AML-193 (cell line): ENCODE data around the gene TMEM225B.
"Not testable (repeated sequence)": the region's sequence is repeated elsewhere in the genome, so short reads cannot be mapped to it uniquely, and the experiment has no call there.

Experiments
- DNase-seq, 2 experiments: peaks; one replicate each; lab custom pipeline; 2025; lab: John Stamatoyannopoulos, UW

TMEM225B gene, protein sequence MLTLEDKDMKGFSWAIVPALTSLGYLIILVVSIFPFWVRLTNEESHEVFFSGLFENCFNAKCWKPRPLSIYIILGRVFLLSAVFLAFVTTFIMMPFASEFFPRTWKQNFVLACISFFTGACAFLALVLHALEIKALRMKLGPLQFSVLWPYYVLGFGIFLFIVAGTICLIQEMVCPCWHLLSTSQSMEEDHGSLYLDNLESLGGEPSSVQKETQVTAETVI

DNA sequence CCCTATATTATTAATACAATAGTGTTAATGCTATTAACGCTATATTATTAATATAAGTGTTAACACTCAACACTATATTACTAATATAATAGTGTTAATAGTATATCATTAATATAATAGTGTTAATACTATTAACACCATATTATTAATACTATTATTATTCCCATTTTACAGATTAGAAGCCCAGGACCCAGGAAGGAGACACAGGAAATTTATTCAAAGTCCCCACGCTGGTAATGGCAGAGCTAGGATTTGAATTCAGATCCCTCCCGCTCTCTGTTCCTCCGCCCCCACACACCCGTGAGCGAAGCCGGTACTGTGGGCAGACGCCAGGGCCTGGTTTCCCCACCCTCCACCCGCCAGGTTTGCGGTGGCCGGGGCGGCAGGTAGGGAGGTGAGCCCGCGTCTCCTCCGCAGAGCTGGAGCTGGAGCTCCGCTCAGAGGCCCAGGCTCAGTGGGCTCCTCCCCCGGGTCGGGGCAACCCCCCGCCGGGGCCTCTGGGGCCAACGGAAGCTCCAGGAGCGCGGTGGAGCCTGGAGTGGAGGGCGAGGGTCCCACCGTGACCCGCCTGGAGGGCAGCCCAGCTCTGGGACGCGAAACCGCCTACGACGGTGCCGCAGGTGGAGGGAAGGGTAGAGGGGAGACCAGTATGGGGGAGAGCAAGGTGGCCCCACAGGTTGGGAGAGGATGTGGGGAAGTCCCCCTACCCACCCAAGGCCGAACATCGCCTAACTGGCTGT lies at the start of gene TMEM225B:
TMEM225B (plus strand) TSS at position 506 of the 740 bp plus-strand sequence. CDS start 6,122 bp downstream, outside the sequence.
- no peak for DNase-seq

DNA sequence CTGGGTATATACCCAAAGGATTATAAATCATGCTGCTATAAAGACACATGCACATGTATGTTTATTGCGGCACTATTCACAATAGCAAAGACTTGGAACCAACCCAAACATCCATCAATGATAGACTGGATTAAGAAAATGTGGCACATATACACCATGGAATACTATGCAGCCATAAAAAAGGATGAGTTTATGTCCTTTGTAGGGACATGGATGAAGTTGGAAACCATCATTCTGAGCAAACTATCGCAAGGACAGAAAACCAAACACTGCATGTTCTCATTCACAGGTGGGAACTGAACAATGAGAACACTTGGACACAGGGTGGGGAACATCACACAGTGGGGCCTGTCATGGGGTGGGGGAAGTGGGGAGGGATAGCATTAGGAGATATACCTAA lies 48.5 kb upstream of the TMEM225B start:
- not testable (repeated sequence) for DNase-seq

DNA sequence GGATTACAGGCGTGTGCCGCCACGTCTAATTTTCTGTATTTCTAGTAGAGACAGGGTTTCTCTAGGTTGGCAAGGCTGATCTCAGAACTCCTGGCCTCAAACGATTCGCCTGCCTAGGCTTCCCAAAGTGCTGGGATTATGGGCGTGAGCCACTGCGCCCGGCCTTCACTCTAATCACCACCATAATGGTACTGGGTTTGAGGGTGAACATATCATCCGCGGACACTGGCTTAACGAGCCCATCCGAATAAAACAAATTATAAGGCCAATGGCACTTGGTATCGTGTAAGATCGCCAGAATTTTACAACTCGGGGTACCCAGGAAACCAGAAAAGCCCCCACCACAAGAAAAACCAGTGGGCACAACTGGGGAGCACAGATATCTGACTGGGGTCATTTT lies 46.7 kb upstream of the TMEM225B start:
- DNase-seq = no peak

DNA sequence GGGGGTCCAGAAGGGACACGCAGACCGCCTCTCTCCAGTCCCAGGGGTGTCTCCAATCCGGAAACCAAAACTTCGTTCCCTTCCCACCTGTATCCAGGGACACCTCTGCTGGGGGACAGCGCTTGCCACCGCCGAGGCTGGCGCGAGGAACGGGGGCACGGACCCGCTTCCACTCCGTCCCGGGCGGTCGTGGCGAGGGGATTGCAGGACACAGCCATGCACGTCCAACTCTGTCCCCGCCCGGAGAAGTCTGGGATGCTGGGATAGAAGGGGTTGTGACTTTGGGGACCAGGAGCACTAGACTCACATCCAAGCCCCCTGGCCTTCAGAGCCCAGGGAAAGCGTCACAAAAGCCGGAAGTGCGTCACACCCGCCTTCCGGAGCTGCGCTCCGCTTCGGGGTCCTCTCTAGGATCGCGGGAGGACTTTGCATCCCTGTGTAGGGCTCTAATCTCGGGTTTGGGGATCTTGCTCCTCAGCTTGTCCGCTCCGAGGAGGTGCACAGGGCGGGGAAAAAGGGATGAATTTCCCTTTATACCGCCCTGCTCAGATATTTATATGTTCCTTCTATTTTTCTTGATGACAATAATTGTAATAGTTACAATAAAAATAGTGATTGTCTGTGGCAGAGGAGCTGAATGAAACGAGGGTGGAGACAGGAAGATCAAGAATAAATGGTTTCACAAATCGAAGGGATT lies 46.2 kb upstream of the TMEM225B start, which contains the start of gene FAM200A:
FAM200A (minus strand) TSS at position 348 of the 697 bp plus-strand sequence. CDS start 3,707 bp downstream, outside the sequence.
- peak; percentile 61 for DNase-seq

DNA sequence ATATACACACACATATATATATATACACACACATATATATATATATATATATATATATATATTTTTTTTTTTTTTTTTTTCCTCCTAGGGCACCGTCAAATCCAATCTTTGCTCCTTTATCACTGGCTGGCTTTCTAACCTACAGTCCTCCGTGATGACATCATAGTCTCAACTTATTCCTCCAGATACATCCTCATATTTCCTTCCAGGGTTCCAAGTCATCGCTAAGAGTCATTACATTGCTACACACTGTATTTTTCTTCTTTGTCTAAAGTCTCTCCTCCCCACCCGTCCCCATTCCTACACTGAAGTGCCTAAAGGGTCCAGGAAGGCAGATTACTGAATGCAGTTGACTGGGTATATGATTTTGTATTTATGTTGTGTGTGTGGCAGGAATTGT lies 45.0 kb upstream of the TMEM225B start:
- no peak for DNase-seq

DNA sequence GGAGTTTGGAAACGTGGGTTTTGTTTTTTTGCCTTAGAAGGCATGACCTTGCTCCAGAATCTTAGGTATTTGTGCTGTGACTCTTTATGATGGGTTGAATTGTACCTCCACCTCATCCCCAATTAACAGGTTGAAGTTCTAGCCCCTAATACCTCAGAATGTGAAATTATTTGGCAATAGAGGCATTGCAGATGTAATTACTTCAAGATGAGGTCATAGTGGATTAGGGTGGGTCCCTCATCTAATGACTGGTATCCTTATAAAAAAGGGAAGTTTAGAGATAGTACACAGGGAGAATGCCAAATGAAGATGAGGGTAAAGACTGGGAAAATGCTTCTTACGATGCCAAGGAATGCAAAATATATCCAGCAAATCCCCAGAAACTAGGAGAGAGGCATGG lies 43.1 kb upstream of the TMEM225B start:
- no peak for DNase-seq

DNA sequence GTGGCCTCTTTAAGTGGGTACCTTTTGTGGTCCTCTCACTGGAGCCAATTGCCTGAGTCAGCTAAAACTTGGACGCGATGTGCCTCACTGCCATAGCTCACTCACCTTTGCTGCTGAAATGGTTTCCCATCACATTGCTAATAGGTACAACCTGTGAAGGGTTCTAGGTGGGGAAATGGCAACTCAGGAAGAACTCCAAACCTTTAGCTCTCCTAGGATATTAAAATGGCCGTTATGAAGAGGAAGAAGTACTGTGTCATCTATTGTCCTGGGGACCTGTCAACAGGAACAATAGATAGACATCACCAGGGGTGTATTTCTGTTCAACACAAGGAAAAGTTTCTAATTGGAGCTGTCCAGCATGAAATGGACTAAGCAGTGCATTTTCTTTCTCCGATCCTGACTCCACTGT lies 40.9 kb upstream of the TMEM225B start:
- no peak for DNase-seq

DNA sequence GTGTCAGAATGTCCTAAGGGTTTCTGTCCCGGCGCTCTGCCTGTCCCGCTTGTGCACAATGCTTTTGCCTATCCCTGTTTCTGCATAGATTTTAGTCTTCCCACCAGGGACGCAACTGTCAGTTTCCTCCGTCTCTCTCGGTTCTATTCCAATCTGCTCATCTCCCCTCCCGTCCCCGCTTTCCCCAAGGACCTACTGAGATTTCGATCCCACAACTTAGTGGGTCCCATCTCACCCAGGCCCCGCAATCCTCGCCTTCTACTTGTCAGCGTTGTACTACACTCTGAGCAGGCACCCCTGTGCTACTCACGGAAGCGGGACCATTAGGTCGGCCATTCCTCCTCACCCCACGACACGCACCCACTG lies 40.1 kb upstream of the TMEM225B start:
- DNase-seq = no peak

DNA sequence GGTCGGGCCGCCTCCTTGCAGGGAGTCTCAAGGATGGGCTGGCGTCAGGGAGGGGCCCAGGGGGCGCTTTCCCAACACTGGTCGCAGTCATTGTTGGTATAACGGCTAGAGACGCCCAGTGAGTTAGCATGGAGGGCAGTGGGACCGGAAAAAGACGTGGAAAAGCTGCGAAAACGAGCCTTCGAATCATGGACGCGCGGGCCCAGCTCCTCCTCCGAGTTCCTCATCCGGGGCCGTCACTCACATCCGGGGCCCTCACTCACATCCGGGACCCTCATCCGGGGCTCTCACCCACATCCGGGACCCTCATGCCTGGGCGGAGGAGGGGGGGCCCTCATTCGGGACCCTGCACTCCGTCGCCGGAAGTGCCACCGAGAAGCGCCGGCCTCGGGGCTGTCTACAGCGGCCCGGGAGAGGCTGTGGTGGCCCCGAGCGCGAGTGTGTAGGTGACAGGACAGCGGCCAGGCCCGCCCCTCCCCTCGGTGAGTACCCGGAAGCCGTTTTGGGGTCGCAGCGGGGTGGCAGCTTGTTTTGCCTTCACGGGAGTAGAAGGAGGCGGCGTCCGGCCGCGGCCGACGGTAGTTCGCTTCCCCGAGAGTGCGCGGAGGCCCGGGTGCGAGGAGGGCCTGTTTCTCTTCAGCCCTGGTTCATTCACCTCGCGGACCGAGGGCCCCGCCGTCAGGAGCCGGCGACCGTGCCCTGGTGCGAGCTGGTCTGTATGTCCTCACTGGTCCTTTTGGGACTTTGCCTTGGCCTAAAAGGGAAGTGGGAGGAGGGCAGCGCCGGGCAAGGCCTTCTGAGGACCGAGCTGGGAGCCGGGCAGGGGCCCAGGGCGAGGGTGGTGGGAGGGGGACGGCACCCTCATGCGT lies 39.5 kb upstream of the TMEM225B start, which contains the start of gene ZNF655:
ZNF655 (plus strand) TSS at position 337 of the 869 bp plus-strand sequence. CDS start 1,918 bp downstream, outside the sequence.
- peak; percentile 61 to 73 for DNase-seq

DNA sequence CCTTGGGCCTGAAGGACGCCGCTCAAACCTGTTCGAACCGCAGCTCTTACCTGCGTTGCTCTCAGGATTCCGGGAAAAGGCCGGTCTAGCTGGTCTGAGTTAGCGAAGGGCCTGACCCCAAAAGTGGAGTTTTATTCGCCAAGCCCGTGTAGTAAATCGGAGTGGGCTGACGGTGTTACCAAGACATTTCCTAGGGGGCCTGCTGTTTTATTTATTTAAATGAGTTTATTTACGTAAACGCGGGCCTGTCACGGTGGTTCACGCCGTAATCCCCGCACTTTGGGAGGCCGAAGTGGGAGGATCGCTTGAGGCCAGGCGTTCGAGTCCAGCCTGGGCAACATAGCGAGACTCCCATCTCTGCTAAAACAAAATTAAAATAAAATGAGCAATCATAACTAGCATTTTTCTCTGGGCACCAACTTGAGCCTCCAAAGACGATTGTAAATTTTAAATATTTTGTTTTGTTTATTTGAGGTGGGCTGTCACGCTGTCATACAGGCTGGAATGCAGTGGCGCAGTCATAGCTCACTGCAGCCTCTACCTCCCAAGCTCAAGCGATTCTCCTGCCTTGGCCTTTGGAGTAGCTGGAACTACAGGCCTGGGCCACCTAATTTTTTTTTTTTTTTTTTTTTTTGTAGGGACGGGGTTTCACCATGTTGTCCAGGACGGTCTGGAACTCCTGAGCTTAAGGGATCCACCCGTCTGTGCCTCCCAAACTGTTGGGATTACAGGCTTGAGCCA lies 38.7 kb upstream of the TMEM225B start:
- no peak for DNase-seq

DNA sequence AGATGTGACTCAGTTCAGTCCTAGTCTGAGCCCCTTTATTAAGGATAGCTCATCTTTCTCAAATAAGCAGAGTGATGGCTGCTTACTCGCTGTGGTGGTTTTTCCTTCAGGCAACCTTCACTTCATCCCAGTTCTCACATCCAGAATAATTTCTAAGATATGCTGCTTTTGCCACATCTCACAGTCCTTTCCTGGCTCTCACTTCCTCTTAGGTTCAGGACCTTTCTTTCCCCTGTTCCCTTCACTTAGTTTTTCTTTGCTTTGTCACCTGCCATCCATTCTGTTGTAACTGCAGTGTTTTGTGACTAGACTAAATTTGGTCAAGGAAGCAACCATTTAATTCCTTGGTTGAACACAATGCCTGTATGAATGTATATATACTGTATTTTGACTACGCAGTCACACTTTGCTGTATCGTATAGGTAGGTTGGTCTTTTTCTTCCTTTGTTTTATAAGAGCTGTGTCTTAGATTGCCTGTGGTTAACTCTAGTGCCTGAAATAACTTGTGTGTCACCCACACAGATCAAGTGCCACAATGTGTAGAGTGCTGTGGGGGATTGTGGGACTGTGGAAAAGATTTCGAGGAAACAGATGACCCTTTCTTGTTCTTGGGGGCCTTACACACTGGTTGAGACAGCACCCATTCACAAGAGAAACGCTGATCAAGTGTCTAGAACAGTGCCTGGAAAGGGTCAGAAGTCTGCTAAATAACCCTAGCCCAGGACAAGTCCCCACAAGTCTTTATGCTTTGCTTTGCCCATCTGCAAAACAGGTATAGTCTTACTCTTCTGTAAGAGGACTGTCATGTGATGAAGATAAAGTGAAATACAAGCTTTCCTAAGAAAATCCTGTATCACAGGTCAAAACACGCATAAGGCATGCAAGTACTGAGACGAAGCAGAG lies 37.0 kb upstream of the TMEM225B start:
- no peak for DNase-seq

DNA sequence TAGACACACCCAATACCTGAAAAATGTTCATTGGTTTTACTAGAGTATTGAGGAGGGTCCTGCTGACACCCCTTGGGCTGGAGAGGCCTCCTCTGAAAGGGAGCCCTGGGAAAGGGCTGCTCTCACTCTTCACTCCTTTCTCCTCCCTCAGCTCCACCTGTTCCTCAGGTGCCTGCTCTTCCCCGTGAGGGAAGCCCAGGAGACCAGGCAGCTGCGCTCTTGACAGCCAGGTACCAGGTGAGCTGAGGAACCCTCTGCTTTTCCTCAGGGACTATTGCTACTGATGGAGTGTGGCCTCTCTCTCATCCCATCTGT lies 36.4 kb upstream of the TMEM225B start:
- no peak for DNase-seq

DNA sequence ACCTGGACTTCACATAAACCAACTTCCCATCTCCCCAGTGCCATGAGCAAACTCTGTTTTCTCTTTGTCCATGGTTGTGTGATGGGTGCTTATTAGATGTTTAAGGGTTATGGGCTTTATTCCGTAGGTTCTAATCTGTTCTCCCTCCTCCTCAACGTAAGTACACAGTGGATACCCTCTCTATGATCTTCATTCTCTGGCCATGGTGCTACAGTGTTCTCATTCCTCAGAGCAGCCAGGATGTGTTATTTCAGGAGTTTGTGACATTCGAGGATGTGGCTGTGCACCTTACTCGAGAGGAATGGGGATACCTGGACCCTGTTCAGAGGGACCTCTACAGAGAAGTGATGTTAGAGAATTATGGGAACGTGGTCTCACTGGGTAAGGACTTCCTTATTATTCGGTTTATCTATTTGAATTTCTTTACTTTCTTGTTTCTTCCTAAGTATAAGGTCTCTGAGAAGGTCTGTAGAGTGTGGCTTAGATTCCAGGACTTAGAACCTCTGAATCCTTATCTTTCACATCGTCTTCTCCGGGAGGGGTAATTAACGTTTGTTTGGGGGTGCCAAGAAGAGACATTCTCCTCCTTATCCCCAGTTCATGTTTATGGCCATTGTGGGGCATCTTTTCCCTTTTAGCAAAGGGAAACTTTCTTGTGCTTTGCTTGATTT lies 35.8 kb upstream of the TMEM225B start:
- DNase-seq = no peak

DNA sequence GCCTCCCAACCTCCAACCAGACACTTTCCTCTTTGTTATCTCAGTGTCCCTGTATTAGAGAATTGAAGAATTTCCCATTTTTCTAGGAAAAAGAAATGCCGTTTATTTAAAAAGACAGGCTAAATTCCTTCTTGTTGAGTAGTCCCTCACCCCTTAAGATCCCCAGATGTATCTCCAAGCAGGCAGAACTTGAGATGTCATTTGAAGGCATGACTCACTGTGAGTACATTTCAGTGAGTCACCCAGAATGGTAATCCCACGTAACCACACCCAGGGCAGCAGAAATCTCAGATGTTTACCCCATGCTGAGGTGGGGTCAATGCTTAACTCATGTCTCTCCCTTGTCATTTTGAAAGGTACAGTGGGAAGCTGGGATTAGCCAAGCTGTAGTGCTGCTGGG lies 35.2 kb upstream of the TMEM225B start:
- DNase-seq = no peak

DNA sequence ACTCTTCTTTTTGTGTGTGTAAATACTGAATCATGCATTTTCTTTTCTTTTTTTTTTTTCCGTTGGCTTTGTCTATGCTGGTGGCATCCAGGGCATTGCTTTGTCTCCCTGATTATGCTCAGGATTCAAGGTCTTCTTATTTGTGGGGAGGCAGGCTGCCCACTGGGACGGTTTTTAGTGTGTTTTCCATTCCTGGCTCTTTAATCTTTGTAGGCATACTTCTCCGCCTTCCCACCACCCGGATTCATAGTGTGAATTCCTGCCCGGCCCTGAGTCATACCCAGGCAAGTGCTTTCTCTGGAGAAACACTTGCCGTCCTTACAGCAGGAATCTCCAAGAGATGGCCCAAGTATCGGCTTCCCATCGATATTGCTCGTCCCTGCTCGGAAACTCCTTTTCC lies 34.4 kb upstream of the TMEM225B start:
- no peak for DNase-seq

DNA sequence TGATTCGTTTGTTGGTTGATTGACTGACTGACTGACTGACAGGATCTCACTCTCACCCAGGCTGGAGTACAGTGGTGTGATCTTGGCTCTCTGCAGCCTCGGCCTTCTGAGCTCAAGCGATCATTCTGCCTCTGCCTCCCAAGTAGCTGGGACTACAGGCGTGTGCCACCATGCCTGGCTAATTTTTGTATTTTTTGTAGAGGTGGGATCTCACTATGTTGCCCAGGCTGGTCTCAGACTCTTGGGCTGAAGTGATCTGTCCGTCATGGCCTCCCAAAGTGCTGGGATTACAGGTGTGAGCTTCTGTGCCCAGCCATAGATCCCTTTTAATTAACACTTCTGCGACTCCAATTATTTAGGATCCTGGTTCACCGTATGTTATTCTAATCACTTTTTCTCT lies 29.3 kb upstream of the TMEM225B start:
- not testable (repeated sequence) for DNase-seq

DNA sequence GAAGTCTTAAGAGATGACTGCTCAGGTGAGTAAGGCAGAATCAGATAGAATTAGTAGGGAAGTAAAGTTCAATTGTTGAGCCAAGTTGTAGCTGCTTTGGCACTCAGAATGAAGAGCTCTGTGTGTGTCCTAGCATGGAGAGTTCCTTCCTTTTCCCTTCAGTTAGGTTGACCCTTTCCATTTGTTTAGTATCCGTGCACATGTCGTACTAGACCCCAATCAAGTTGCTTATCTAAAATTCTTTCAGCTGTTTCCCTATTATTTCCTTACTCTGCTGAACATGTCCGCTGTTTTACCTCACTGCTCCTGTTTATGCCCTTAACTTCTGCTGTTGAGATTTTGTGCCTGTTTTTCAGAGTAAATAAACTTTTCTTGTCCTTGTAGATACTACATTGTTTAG lies 26.3 kb upstream of the TMEM225B start:
- DNase-seq = no peak

DNA sequence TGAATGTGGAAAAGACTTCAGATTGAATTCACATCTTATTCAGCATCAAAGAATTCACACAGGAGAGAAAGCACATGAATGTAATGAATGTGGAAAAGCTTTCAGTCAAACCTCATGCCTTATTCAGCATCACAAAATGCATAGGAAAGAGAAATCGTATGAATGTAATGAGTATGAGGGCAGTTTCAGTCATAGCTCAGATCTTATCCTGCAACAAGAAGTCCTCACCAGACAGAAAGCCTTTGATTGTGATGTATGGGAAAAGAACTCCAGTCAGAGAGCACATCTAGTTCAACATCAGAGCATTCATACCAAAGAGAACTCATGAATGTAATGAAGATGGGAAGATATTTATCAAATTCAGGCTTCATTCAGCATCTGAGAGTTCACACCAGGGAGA lies 24.8 kb upstream of the TMEM225B start:
- DNase-seq = no peak

DNA sequence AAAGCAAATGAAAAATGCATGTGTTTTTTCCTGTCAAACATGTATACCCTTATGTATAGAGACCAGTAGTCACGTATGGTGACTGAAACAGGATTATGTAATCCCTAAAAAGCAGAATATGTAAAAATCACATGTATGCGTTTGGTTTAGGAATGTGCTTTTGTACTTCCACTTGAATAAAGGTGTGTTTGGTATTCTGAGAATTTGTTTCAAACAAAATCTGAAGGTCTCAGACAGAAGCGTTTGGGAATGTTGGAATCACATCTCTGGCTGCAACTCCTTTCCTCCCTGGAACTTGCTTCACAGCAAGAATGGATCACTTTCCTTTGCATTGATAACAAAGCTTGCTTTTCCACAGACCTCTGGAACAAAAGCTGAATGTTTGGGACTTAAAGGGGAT lies 21.8 kb upstream of the TMEM225B start:
- no peak for DNase-seq
